ELR (cell line): Measurements from ENCODE around the gene RAB8B.
A peak's percentile ranks its signal among the peaks of the same experiment; 100 is the strongest.

ENCODE experiments used
- DNase-seq: peaks from one replicate; pipeline ENCODE4 v3.0.0-alpha.2; 2015; ENCODE audit warnings: low read depth

The RAB8B gene

DNA sequence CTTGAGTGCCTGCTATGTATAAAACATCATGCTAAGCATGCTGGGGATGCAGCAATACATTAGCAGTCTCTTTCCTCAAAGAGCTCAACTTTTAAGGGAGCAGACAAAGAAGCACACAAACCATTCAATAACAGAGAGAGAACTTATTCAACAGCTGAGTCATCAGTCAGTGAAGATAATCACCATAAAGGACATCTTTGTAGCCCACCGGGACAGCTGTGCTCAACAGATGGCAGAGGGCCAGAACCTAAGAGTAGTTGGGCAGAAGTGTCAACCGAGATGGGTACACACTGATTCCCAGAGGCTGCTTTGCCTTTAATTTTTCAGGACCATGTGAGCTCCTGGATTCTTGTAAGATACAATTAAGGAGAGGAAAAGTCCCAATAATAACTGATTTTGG lies 4.2 kb upstream of the RAB8B start:
- peak; percentile 23 for DNase-seq

DNA sequence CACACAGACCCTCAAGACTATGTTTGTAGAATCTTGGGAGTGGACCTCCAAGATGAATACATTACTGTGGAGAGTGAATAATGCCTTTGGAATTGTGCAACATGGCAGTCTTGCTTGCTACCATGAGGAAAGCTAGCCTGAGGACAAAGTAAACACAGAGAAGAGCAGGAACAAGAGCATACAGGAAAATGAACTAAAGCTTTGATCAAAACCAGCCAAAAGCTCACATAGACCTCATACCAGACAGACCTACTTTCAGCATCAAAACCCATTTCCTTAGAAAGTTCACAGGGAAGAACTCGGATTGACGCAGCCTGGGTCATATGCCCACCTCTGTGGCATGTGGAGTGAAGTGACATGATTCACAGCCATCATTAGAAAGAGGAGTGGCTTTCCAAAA lies 3.3 kb upstream of the RAB8B start:
- DNase-seq = peak; percentile 82

GRCh38 chr15:63187589-63188226 lies 1.7 kb upstream of the RAB8B start:
- peak; percentile 29 for DNase-seq

- DNase-seq = peak; percentile 33
Measured at GRCh38 chr15:63188247-63188925, 1.0 kb upstream of the RAB8B start.

GRCh38 chr15:63189941-63190768 lies 749 bp downstream of the RAB8B start:
- DNase-seq = peak; percentile 41

DNA sequence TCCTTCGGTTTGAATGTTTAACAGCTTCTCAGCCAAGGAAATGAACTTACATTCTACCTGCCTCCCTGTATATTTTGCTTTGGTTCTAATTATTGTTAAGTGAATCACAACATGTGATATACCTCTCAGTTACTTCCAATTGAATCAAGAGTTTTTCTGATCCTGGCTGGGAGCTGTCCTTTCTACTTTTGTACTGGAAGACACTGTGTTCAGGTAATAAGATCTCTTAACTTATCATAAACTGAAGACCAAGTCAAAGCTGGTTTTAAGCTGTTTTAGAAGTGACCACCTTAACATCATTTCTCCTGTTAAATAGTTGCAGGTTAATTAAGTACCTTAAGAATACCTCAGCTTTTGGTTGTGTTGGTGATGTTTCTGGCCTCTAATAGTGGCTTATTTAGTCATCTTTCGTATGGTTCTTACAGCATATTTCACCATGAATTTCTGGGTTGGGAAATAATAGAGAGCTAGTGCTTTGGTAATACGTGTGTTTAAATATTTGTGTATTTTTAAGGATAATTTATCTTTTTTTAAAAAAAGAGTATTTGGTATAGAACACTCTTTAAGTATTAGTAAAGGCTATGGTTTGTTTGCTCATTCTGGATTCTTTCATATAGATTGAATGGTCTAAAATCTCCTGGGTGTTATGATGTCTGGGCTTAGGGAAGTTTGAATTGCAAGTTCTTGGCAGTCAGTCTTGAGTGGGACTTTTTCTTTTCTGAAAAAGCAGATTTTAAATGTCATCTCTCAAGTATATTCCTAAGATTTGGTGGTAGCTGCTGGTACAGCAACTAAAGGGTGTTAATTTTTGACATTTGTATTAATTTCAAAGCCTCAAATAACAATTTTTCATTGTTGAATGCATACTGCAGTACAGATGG lies 1.6 kb downstream of the RAB8B start:
- peak; percentile 27 for DNase-seq

- DNase-seq = no peak
Measured at GRCh38 chr15:63191895-63192618, 2.7 kb downstream of the RAB8B start.

- DNase-seq = no peak
Measured at GRCh38 chr15:63192619-63193206, 3.3 kb downstream of the RAB8B start.

- DNase-seq = no peak
Measured at GRCh38 chr15:63194302-63194701, 4.9 kb downstream of the RAB8B start.

DNA sequence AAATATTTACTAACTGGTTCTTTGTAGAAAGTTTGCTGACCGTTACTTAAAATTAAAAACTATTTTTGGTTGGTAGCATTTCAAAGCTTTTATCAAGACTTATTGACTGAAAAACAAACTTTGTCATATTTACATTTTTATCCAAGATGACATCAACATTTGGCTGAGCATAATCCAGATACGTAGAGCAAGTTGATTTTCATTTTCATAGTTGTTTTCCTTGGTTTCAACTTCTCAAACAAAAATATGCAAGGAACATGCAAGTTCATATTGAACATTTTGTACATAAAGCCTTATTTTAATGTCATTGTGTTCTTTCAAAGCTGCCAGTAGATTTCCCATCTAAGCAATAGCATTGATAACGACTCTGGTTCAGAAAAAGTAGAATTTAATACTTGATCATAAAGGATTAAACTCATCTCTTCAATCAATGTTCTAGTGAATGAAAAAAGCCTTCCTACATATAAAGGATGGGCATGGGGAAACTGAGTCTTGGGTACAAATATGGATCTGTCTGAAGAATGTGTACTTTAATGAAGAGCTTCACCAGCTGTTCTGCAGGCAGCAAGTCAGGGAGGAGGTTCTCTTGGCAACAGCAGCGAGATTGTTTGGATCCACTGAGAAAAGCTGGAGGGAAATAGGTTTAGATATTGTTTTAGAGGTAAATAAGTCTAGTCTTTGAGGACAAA lies 5.6 kb downstream of the RAB8B start:
- DNase-seq = no peak

DNA sequence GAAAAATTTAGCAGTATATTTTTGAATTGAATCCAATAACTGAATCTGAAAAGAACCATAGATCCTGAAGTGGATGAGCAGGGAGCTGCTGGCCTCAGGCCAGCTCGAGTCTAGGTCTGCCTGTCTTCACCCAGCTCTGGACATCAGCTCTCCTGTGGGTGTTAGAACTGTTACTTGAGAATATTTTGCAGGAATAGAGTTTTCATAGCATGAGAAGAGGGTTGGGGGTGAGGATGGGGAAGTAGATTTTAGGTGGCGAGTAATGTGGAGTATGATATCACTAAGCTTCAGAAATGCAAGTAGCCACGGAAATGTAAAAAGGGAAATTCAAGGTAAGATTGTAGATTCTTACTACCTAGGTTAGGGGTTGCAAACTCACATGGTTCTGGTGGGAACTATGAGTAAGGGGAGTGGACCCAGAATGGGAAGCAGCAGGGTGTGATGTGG lies 6.2 kb downstream of the RAB8B start:
- DNase-seq = no peak

GRCh38 chr15:63196842-63197241 lies 7.4 kb downstream of the RAB8B start:
- no peak for DNase-seq

- no peak for DNase-seq
Measured at GRCh38 chr15:63197626-63198025, 8.2 kb downstream of the RAB8B start.

GRCh38 chr15:63198371-63199250 lies 9.2 kb downstream of the RAB8B start:
- DNase-seq = peak; percentile 49

- DNase-seq = no peak
Measured at GRCh38 chr15:63200464-63201249, 11.3 kb downstream of the RAB8B start.

- no peak for DNase-seq
Measured at GRCh38 chr15:63202861-63203260, 13.5 kb downstream of the RAB8B start.

GRCh38 chr15:63203451-63204090 lies 14.2 kb downstream of the RAB8B start:
- DNase-seq = peak; percentile 70

- no peak for DNase-seq
Measured at GRCh38 chr15:63206079-63206478, 16.7 kb downstream of the RAB8B start.
